IMR-90 (cell line): Measurements from ENCODE around the gene MLYCD. TPM values are rescaled to one million over a fixed set of nuclear protein-coding genes. Genes with fewer than 3 reads are reported as not detected.

Experiments used
- ATAC-seq: fragments of 200-7000 bp; cut with Tn5 transposase; 2 replicates; pipeline ENCODE4 v1.9.1; 2020; ENCODE audit warnings: low read depth, mild to moderate bottlenecking, moderate library complexity
- BruUV-seq: library from RNA; stranded (reverse); fragments of 400-500 nt; replicated peaks from 2 replicates; lab custom pipeline; 2021; lab: Mats Ljungman, UMichigan
- CTCF ChIA-PET: fragments of 300-600 bp; formaldehyde crosslinking; extraction: SDS; loops from one replicate; lab custom pipeline; 2021; ENCODE audit warnings: antibody characterized with exemption; lab: Yijun Ruan, JAX
- POLR2A ChIA-PET: fragments of 300-600 bp; sonication (Branson Sonifier 250); formaldehyde crosslinking; loops from one replicate; lab custom pipeline; 2022; ENCODE audit warnings: antibody characterized with exemption; ENCODE audit not compliant: unreplicated experiment; lab: Charles Lee
- DNase-seq: peaks from one replicate; pipeline ENCODE4 v3.0.0; 2013
- H2AFZ ChIP-seq: replicated peaks from 2 replicates; pipeline ENCODE3; 2013; ENCODE audit warnings: low read length, mild to moderate bottlenecking; ENCODE audit not compliant: poor library complexity
- H2AK5ac ChIP-seq: 2 replicates; pipeline ENCODE4 v1.6.1; 2013; ENCODE audit warnings: low read depth, low read length, inconsistent platforms
- H2AK9ac ChIP-seq: replicated peaks from 2 replicates; pipeline ENCODE3; 2013; ENCODE audit warnings: mild to moderate bottlenecking, low read depth, low read length, moderate library complexity; ENCODE audit not compliant: poor library complexity
- H2BK120ac ChIP-seq: 2 replicates; pipeline ENCODE4 v1.6.1; 2013; ENCODE audit warnings: low read depth, low read length, inconsistent platforms
- H2BK15ac ChIP-seq: 3 replicates; pipeline ENCODE4 v1.6.1; 2013; ENCODE audit warnings: low read depth, low read length, inconsistent platforms
- H2BK20ac ChIP-seq: 2 replicates; pipeline ENCODE4 v1.6.1; 2013; ENCODE audit warnings: low read depth, mild to moderate bottlenecking, inconsistent platforms, low read length, moderate library complexity
- H2BK5ac ChIP-seq: 2 replicates; pipeline ENCODE4 v1.6.1; 2013; ENCODE audit warnings: mild to moderate bottlenecking, low read depth, low read length, inconsistent platforms; ENCODE audit not compliant: poor library complexity, severe bottlenecking
- H3K14ac ChIP-seq: replicated peaks from 2 replicates; pipeline ENCODE4 v1.6.1; 2013; ENCODE audit warnings: low read depth, low read length, inconsistent platforms
- H3K18ac ChIP-seq: 2 replicates; pipeline ENCODE4 v1.6.1; 2013; ENCODE audit warnings: low read depth, low read length, control low read depth
- H3K23ac ChIP-seq: 2 replicates; pipeline ENCODE4 v1.6.1; 2013; ENCODE audit warnings: low read depth, low read length, inconsistent platforms
- H3K27ac ChIP-seq: 2 replicates; pipeline ENCODE4 v1.5.1; 2013; ENCODE audit warnings: mild to moderate bottlenecking, control low read depth, low read length; ENCODE audit not compliant: insufficient read depth
- H3K27me3 ChIP-seq: 2 replicates; pipeline ENCODE4 v1.6.1; 2013; ENCODE audit warnings: low read length; ENCODE audit not compliant: control insufficient read depth, insufficient read depth
- H3K36me3 ChIP-seq: 2 replicates; pipeline ENCODE4 v1.6.1; 2013; ENCODE audit warnings: low read length, mixed read lengths; ENCODE audit not compliant: control insufficient read depth, insufficient read depth
- H3K4ac ChIP-seq: 2 replicates; pipeline ENCODE4 v1.6.1; 2013; ENCODE audit warnings: low read depth, low read length, inconsistent platforms
- H3K4me1 ChIP-seq: 2 replicates; pipeline ENCODE4 v1.6.1; 2013; ENCODE audit warnings: low read length, mixed read lengths; ENCODE audit not compliant: control insufficient read depth, insufficient read depth
- H3K4me2 ChIP-seq: 2 replicates; pipeline ENCODE4 v1.6.1; 2013; ENCODE audit warnings: low read depth, mild to moderate bottlenecking, control low read depth, low read length, moderate library complexity
- H3K4me3 ChIP-seq: 2 replicates; pipeline ENCODE4 v1.5.1; 2013; ENCODE audit warnings: low read depth, mild to moderate bottlenecking, control low read depth, low read length, moderate library complexity; ENCODE audit not compliant: insufficient read depth
- H3K56ac ChIP-seq: 2 replicates; pipeline ENCODE4 v1.6.1; 2013; ENCODE audit warnings: low read length, inconsistent platforms; ENCODE audit not compliant: insufficient read depth; ENCODE audit errors: extremely low read depth
- H3K79me1 ChIP-seq, 2 experiments: 2 replicates each; pipeline ENCODE4 v1.6.1; 2013; ENCODE audit warnings: low read length in 2 of 2, inconsistent platforms in 1 of 2, low read depth in 1 of 2
- H3K9ac ChIP-seq: 2 replicates; pipeline ENCODE4 v1.6.1; 2013; ENCODE audit warnings: low read depth, low read length, control low read depth
- H3K9me1 ChIP-seq: 2 replicates; pipeline ENCODE4 v1.6.1; 2013; ENCODE audit warnings: low read length, inconsistent platforms; ENCODE audit not compliant: insufficient read depth
- H3K9me3 ChIP-seq: 2 replicates; pipeline ENCODE4 v1.6.1; 2013; ENCODE audit warnings: low read length; ENCODE audit not compliant: control insufficient read depth, insufficient read depth
- H4K20me1 ChIP-seq: 2 replicates; pipeline ENCODE4 v1.6.1; 2013; ENCODE audit warnings: low read length, inconsistent platforms; ENCODE audit not compliant: insufficient read depth
- H4K5ac ChIP-seq: 2 replicates; pipeline ENCODE4 v1.6.1; 2013; ENCODE audit warnings: mild to moderate bottlenecking, low read depth, low read length, control low read depth
- H4K8ac ChIP-seq, 2 experiments: 2 replicates each; pipeline ENCODE4 v1.6.1; 2013; ENCODE audit warnings: low read depth in 2 of 2, low read length in 2 of 2, control low read depth in 1 of 2, inconsistent platforms in 1 of 2
- H4K91ac ChIP-seq: 2 replicates; pipeline ENCODE4 v1.6.1; 2013; ENCODE audit warnings: low read depth, low read length, inconsistent platforms; ENCODE audit not compliant: insufficient read depth
- BHLHE40 ChIP-seq: fragments of 150-350 bp; IDR thresholded peaks from 2 replicates; pipeline ENCODE4 v1.6.1; 2016; ENCODE audit warnings: mild to moderate bottlenecking, low read depth, low read length
- CEBPB ChIP-seq: IDR thresholded peaks from 2 replicates; pipeline ENCODE4 v1.6.1; 2012; ENCODE audit warnings: low read depth, low read length, improper control_type of control experiment
- CHD1 ChIP-seq: IDR thresholded peaks from 2 replicates; pipeline ENCODE4 v1.6.1; 2012; ENCODE audit warnings: low read depth, low read length, improper control_type of control experiment
- FOS ChIP-seq: fragments of 150-350 bp; IDR thresholded peaks from 2 replicates; pipeline ENCODE4 v1.6.1; 2016; ENCODE audit warnings: low read depth, low read length
- MAFK ChIP-seq: IDR thresholded peaks from 2 replicates; pipeline ENCODE4 v1.6.1; 2012; ENCODE audit warnings: low read depth, low read length, improper control_type of control experiment
- MAZ ChIP-seq: IDR thresholded peaks from 2 replicates; pipeline ENCODE4 v1.6.1; 2012; ENCODE audit warnings: low read depth, mild to moderate bottlenecking, low read length, improper control_type of control experiment, moderate library complexity, borderline replicate concordance
- MXI1 ChIP-seq: IDR thresholded peaks from 2 replicates; pipeline ENCODE4 v1.6.1; 2012; ENCODE audit warnings: low read depth, mild to moderate bottlenecking, low read length, moderate library complexity, borderline replicate concordance
- NFE2L2 ChIP-seq: fragments of 150-350 bp; IDR thresholded peaks from 2 replicates; pipeline ENCODE4 v1.6.1; 2016; ENCODE audit warnings: low read depth, mild to moderate bottlenecking, low read length
- POLR2A ChIP-seq: IDR thresholded peaks from 2 replicates; pipeline ENCODE4 v1.6.1; 2012; ENCODE audit warnings: mild to moderate bottlenecking, low read depth, low read length
- RAD21 ChIP-seq: IDR thresholded peaks from 2 replicates; pipeline ENCODE4 v1.6.1; 2012; ENCODE audit warnings: low read length, improper control_type of control experiment
- RCOR1 ChIP-seq: IDR thresholded peaks from 2 replicates; pipeline ENCODE4 v1.6.1; 2012; ENCODE audit warnings: mild to moderate bottlenecking, low read length, improper control_type of control experiment; ENCODE audit not compliant: insufficient replicate concordance
- RFX5 ChIP-seq: IDR thresholded peaks from 2 replicates; pipeline ENCODE4 v1.8.0; 2012; ENCODE audit warnings: low read depth, mild to moderate bottlenecking, low read length, moderate library complexity
- SMC3 ChIP-seq: fragments of 150-350 bp; IDR thresholded peaks from 2 replicates; pipeline ENCODE4 v1.6.1; 2016; ENCODE audit warnings: low read depth, mild to moderate bottlenecking, antibody characterized with exemption, low read length, moderate library complexity
- WGBS, 2 experiments: methylation state at CpG; one replicate each; pipeline versions ENCODE4 v1.1.5 to v1.1.7; 2013; ENCODE audit warnings: missing lambda C conversion rate in 2 of 2; ENCODE audit not compliant: insufficient read length in 1 of 2; ENCODE audit errors: extremely low coverage in 2 of 2; 5-methylcytosine and 5-hydroxymethylcytosine counted together
- dilution Hi-C: fragments of 300-500 bp; cut with HindIII; formaldehyde crosslinking; loops from one replicate; pipeline ENCODE4 v1.14.3; 2018; ENCODE audit warnings: low sequenced_read_pairs; ENCODE audit not compliant: unreplicated experiment
- in situ Hi-C: fragments of 300-500 bp; cut with MboI; formaldehyde crosslinking; loops from 3 replicates; pipeline ENCODE4 v1.14.3; 2019; ENCODE audit warnings: low sequenced_read_pairs, inconsistent platforms, mixed read lengths
- intact Hi-C: fragments of 100-400 bp; cut with micrococcal nuclease; formaldehyde crosslinking; loops from 2 replicates; pipeline ENCODE4 v1.10.0; 2022
- polyA plus RNA-seq, 3 experiments: library from polyadenylated mRNA; depleted of rRNA; stranded (reverse); fragments of >200 nt; gene quantifications; 2 replicates each; pipeline ENCODE4 v1.2.3, GENCODE V29; 2012; ENCODE audit warnings: low replicate concordance in 1 of 3
- total RNA-seq: library from RNA; depleted of rRNA; stranded (reverse); fragments of >200 nt; gene quantifications from 2 replicates; pipeline ENCODE4 v1.2.3, GENCODE V29; 2012
- TF ChIP-seq, protein P1 (sequence below): conservative IDR thresholded peaks from 2 replicates; pipeline ENCODE4 v1.5.1; 2012; ENCODE audit warnings: mild to moderate bottlenecking, low read depth, low read length, improper control_type of control experiment
- TF ChIP-seq, protein P2 (sequence below): fragments of 150-350 bp; IDR thresholded peaks from 2 replicates; pipeline ENCODE4 v1.6.1; 2017; ENCODE audit warnings: mild to moderate bottlenecking, antibody characterized with exemption, low read length, low read depth
- TF ChIP-seq, protein P3 (sequence below): fragments of 150-350 bp; IDR thresholded peaks from 2 replicates; pipeline ENCODE4 v1.6.1; 2016; ENCODE audit warnings: low read depth, mild to moderate bottlenecking, low read length, moderate library complexity, borderline replicate concordance

MLYCD gene
- total and polyA plus RNA-seq, 2 of the 4 experiments (the other 2 are of a cell fraction): 1.9 to 2.7 TPM

DNA sequence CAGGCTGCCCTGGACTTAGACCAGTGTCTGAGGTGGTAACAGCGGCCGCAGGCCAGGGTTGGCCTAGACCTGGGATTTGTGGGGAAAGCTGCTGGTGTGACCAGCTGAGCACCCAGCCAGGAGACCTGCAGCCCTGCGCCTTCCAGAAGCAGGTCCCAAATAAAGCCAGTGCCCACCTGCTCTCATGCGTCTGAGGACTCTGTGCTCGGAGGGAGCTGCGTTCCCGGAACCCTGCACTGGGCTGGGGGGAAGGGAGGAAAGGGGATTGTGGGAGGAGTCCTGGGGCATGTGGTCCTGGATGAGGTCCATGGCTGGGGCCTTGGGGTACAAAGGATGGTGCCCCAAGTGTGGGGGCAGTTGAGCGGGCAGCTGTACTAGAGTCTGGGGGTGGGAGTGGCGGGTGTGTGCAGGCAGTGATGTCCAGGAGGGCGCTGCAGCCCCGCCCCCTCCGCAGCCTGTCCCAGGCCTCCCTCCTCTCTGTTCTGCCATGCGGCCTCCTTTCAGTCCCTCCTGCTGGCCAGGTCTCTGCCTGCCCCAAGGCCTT lies 67.3 kb downstream of the MLYCD start:
- Histone ChIP-seq H3K18ac (no peak overlapping the region), H4K8ac (no peak overlapping the region), H4K20me1 (no peaks in the 10 kb centered on the region; the same call in none of the 2 replicates), H3K14ac (no peak overlapping the region), H3K9ac (no peak overlapping the region), H2AK5ac (no peak overlapping the region), H3K23ac (no peak overlapping the region), H3K4me2 (no peak overlapping the region), H3K4me1 (no peaks in the 10 kb centered on the region), H3K27ac (no peak overlapping the region), H2BK120ac (no peak overlapping the region), H2AK9ac (no peak overlapping the region), H4K91ac (no peak overlapping the region), H3K4me3 (no peak overlapping the region), H2AFZ (no peak overlapping the region), H2BK15ac (no peak overlapping the region), H4K5ac (no peak overlapping the region), H3K4ac (no peak overlapping the region), H3K27me3 (peaks cover 19% of the 10 kb centered on the region), H3K9me3 (no peaks in the 10 kb centered on the region), H3K56ac (no peak overlapping the region), H3K36me3 (peaks cover 17% of the 10 kb centered on the region; the same call in 1 of the 2 replicates), H2BK5ac (no peak overlapping the region), H2BK20ac (no peak overlapping the region), H3K9me1 (no peaks in the 10 kb centered on the region; the same call in 1 of the 2 replicates), H3K79me1 (no peaks in the 10 kb centered on the region)
- DNase-seq (no peak), ATAC-seq (no peak)
- CTCF ChIA-PET: no interaction called here
- in situ Hi-C loops: loop anchor here (10.0 to 25.0 kb wide), 2 partner anchors 209 to 521 kb away; no protein-coding TSS in a partner anchor
- POLR2A ChIA-PET: no interaction called here
- 85% methylated on average over 7 of the region's 13 CpGs; no CpG with 5 or more reads in 1 of the 2 experiments for WGBS, 2 experiments
- intact Hi-C loops: loop anchor here (5.0 kb wide), 1 partner anchor 76 kb away; the partner anchor contains the start of gene SLC38A8
- no TSS peak for BruUV-seq
- dilution Hi-C loops: no loop called here
- TF ChIP-seq RCOR1 (no peak), MAFK (no peak), SMC3 (no peak), RAD21 (no peak), MXI1 (no peak), FOS (no peak), RFX5 (no peak), CEBPB (no peak), CHD1 (no peak), NFE2L2 (no peak), BHLHE40 (no peak), MAZ (no peak), POLR2A (no peak)
- TF ChIP-seq, protein P1, sequence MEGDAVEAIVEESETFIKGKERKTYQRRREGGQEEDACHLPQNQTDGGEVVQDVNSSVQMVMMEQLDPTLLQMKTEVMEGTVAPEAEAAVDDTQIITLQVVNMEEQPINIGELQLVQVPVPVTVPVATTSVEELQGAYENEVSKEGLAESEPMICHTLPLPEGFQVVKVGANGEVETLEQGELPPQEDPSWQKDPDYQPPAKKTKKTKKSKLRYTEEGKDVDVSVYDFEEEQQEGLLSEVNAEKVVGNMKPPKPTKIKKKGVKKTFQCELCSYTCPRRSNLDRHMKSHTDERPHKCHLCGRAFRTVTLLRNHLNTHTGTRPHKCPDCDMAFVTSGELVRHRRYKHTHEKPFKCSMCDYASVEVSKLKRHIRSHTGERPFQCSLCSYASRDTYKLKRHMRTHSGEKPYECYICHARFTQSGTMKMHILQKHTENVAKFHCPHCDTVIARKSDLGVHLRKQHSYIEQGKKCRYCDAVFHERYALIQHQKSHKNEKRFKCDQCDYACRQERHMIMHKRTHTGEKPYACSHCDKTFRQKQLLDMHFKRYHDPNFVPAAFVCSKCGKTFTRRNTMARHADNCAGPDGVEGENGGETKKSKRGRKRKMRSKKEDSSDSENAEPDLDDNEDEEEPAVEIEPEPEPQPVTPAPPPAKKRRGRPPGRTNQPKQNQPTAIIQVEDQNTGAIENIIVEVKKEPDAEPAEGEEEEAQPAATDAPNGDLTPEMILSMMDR: no peak
- TF ChIP-seq, protein P2, sequence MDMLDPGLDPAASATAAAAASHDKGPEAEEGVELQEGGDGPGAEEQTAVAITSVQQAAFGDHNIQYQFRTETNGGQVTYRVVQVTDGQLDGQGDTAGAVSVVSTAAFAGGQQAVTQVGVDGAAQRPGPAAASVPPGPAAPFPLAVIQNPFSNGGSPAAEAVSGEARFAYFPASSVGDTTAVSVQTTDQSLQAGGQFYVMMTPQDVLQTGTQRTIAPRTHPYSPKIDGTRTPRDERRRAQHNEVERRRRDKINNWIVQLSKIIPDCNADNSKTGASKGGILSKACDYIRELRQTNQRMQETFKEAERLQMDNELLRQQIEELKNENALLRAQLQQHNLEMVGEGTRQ: no peak
- TF ChIP-seq, protein P3, sequence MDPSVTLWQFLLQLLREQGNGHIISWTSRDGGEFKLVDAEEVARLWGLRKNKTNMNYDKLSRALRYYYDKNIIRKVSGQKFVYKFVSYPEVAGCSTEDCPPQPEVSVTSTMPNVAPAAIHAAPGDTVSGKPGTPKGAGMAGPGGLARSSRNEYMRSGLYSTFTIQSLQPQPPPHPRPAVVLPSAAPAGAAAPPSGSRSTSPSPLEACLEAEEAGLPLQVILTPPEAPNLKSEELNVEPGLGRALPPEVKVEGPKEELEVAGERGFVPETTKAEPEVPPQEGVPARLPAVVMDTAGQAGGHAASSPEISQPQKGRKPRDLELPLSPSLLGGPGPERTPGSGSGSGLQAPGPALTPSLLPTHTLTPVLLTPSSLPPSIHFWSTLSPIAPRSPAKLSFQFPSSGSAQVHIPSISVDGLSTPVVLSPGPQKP: no peak
